GM12864 (cell line): ENCODE data around the gene NHEJ1.
A peak's percentile ranks its signal among the peaks of the same experiment; 100 is the strongest.

Experiments
- DNase-seq: peaks from one replicate; pipeline ENCODE4 v3.0.0-alpha.2; 2011; ENCODE audit warnings: low read depth
- H3K4me3 ChIP-seq: 2 replicates; pipeline ENCODE4 v1.5.1; 2011; ENCODE audit warnings: mild to moderate bottlenecking, low read depth, low read length, control low read depth
- TF ChIP-seq, protein P1 (sequence below): IDR thresholded peaks from 2 replicates; pipeline ENCODE4 v1.5.1; 2011; ENCODE audit warnings: low read depth, mild to moderate bottlenecking, moderate library complexity, low read length, control low read depth, inconsistent platforms; ENCODE audit errors: missing control alignments

Gene NHEJ1

GRCh38 chr2:219180961-219181360 lies 20.3 kb upstream of the NHEJ1 start:
- TF ChIP-seq, protein P1, sequence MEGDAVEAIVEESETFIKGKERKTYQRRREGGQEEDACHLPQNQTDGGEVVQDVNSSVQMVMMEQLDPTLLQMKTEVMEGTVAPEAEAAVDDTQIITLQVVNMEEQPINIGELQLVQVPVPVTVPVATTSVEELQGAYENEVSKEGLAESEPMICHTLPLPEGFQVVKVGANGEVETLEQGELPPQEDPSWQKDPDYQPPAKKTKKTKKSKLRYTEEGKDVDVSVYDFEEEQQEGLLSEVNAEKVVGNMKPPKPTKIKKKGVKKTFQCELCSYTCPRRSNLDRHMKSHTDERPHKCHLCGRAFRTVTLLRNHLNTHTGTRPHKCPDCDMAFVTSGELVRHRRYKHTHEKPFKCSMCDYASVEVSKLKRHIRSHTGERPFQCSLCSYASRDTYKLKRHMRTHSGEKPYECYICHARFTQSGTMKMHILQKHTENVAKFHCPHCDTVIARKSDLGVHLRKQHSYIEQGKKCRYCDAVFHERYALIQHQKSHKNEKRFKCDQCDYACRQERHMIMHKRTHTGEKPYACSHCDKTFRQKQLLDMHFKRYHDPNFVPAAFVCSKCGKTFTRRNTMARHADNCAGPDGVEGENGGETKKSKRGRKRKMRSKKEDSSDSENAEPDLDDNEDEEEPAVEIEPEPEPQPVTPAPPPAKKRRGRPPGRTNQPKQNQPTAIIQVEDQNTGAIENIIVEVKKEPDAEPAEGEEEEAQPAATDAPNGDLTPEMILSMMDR = no peak
- H3K4me3 ChIP-seq = no peak overlapping the region
- no peak for DNase-seq

GRCh38 chr2:219179601-219180465 lies 19.2 kb upstream of the NHEJ1 start:
- no peak for DNase-seq
- TF ChIP-seq, protein P1 = no peak
- no peak overlapping the region for H3K4me3 ChIP-seq

- no peak for DNase-seq
- H3K4me3 ChIP-seq = peak overlapping the region; percentile 88
- TF ChIP-seq, protein P1 = no peak
Measured at GRCh38 chr2:219178377-219179175, 18.0 kb upstream of the NHEJ1 start.

DNA sequence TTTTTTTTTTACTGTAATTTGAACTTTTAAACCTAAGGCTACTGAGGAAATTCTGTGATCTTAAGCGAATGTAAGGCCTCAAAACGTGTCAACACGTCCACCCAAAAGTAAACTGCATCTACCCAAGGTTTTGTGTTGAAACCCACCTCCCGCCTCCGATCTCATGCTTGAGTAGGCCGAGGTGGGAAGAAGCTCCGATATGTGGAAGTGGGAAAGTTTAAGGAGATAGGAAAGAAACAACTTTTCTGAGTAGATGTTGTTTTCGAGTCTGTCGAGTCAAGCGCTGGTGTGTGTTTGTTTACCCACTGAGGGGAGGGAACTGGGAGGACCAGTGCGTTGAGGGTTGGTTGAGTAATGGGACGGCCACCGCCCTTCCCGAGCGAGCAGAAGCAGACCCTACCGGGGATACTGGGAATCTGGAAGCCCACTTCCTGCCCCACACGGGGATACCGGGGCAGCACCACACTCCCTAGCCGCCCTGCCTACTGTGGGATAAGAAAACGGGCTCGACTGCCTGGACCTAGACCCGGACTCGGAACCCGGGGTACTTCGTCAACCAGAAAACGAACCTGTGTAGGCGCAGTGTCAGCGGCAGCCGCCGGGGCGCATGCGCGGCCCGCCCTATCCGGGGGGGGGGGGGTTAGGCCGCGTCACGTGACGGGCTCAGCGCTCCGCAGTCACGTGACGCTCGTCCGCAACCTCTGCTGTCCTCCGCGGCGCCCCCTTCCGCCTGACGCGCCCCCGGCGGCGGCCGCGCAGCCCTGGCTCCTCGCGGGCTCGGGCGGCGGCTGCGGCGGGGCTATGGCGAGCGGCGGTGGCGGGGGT lies 17.1 kb upstream of the NHEJ1 start, which contains the start of gene RETREG2:
Gene RETREG2 (plus strand): TSS at position 724 of the 825 bp plus-strand sequence. CDS start 78 bp downstream, at position 802.
- H3K4me3 ChIP-seq = peak within 1 kb of the TSS; percentile 88
- peak; percentile 72 for DNase-seq
- TF ChIP-seq, protein P1 = peak; percentile 24

DNA sequence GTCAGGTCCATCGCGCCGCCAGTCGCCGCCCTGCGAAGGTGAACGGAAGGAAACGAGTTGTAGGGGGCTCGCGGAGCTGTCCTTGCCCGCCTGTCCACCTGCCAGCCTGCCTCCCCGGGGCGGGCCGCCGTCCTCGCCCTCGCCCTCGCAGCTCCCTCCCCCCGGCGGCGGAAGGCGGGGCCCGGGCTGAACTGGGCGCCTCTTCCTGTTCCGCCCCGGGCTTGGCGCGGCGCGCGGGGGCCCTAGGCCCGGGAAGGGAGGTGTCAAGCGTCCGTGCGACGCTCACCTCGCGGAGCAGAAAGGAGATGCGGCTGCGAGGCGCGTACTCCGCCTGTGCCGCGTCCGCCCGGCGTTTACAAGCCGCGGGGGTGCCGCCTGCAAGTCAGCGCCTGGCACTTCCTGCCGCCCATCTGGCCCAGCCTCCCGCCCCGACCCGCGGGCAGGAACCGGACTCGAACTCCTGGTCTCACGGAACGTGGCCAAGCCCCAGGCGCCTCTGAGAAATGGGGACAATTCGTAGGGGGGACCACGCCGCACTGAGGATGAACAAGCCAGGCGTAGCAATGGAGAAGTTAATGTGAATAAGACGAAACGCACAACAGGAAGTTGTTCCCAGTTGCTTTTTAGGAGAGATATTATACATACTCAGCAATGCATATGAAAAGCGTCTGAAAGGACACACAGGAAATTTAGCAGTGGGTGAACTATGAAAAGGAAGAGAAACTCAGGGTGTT lies 16.4 kb upstream of the NHEJ1 start, which contains the start of gene CNPPD1:
Gene CNPPD1 (minus strand): TSS at position 108 of the 734 bp plus-strand sequence. CDS start 97 bp downstream, at position 11.
- TF ChIP-seq, protein P1 = no peak
- peak; percentile 55 for DNase-seq
- H3K4me3 ChIP-seq = peak within 1 kb of the TSS; percentile 88
